Right lobe of liver (tissue), 6 donors: Measurements from ENCODE around the gene DNASE1L2. TPM values are rescaled to one million over a fixed set of nuclear protein-coding genes. Genes with fewer than 3 reads are reported as not detected.
"Not testable (repeated sequence)": the region's sequence is repeated elsewhere in the genome, so short reads cannot be mapped to it uniquely, and the experiment has no call there.

Experiments
- ATAC-seq, 4 donors: fragments of 200-7000 bp; cut with Tn5 transposase; one replicate each; pipeline ENCODE4 v1.9.1; 2020; ENCODE audit warnings: mild to moderate bottlenecking in 4 of 4, moderate library complexity in 4 of 4
- DNase-seq, 3 donors: peaks; one replicate each; pipeline ENCODE4 v3.0.0-alpha.2; 2020
- H3K27ac ChIP-seq, 3 donors: fragments of 200-600 bp; one replicate each; pipeline ENCODE4 v1.8.0; 2022
- H3K27me3 ChIP-seq, 2 donors: fragments of 200-600 bp; one replicate each; pipeline ENCODE4 v1.8.0; 2022
- H3K36me3 ChIP-seq, 4 donors: fragments of 200-600 bp; sonication (generic) in 1 of 4; one replicate each; pipeline versions ENCODE4 v1.5.1 to v1.8.0; 2017 to 2022; ENCODE audit warnings: control low read depth in 1 of 4
- H3K4me1 ChIP-seq, 4 donors: fragments of 200-600 bp; sonication (generic) in 1 of 4; one replicate each; pipeline versions ENCODE4 v1.5.1 to v1.8.0; 2017 to 2022; ENCODE audit warnings: control low read depth in 1 of 4
- H3K4me3 ChIP-seq, 3 donors: fragments of 200-600 bp; one replicate each; pipeline ENCODE4 v1.8.0; 2022
- H3K9me3 ChIP-seq, 4 donors: fragments of 200-600 bp; sonication (generic) in 1 of 4; one replicate each; pipeline versions ENCODE4 v1.5.1 to v1.8.0; 2017 to 2022; ENCODE audit warnings: control low read depth in 1 of 4
- CTCF ChIP-seq, 4 donors: fragments of 200-600 bp in 3 of 4; fragments of 450-650 bp in 1 of 4; IDR thresholded peaks; one replicate each; pipeline versions ENCODE4 v1.5.1 to v1.8.0; 2016 to 2022; ENCODE audit warnings: antibody characterized with exemption in 4 of 4, mild to moderate bottlenecking in 2 of 4
- POLR2A ChIP-seq: fragments of 450-650 bp; IDR thresholded peaks from one replicate; pipeline ENCODE4 v1.6.1; 2017; ENCODE audit warnings: antibody characterized with exemption, mild to moderate bottlenecking
- WGBS: methylation state at CpG from one replicate; pipeline ENCODE4 v1.1.6; 2018; ENCODE audit warnings: low coverage, low lambda C conversion rate; ENCODE audit not compliant: insufficient coverage; ENCODE audit errors: missing lambda C conversion rate; 5-methylcytosine and 5-hydroxymethylcytosine counted together
- intact Hi-C, 2 donors: fragments of 100-400 bp; cut with DNase I; formaldehyde crosslinking; loops; one replicate each; pipeline versions ENCODE4 v1.11.2 to v1.14.1; 2022
- total RNA-seq, 6 experiments: library from RNA; depleted of rRNA in 2 of 6; stranded (reverse); fragments of >200 nt in 2 of 6; fragmentation: NEBNext Ultra II Directional in 3 of 6; extraction: Animal tissue kit (Norgen Biotek cat#: 25700) in 3 of 6; gene quantifications; one replicate each; pipeline versions ENCODE4 v1.1.0 to v1.2.4, GENCODE V29; 2016 to 2023
- donor health status: DM: no; HTN: yes; CAD: no.
- donor health status: DM: no; HTN: no; CAD: no.
- donor health status: DM: no; HTN: no; CAD: no.
- donor health status: DM: no; HTN: yes; CAD: no.
- donor health status: DM: no; HTN: yes; CAD: no.

Gene DNASE1L2
- total RNA-seq, 6 experiments from 2014 or later, result 0.31 to 1.1 (median 0.40) TPM; not detected in 1

- Histone ChIP-seq H3K27me3 (no peaks in the 10 kb centered on the region), H3K27ac (no peak overlapping the region)
- peak; percentile 6 to 22 (median 10) for ATAC-seq
These were observed 2.0 kb downstream of the DNASE1L2 start for GRCh38 chr16:2238150-2238837.

GRCh38 chr16:2238838-2239675 lies 2.8 kb downstream of the DNASE1L2 start:
- Histone ChIP-seq H3K9me3 (no peaks in the 10 kb centered on the region), H3K4me3 (no peak overlapping the region), H3K36me3 (peaks cover 0 to 37% (median 17%) of the 10 kb centered on the region in 4 donors), H3K4me1 (peaks cover 0 to 17% (median 0%) of the 10 kb centered on the region in 4 donors), H3K27me3 (no peaks in the 10 kb centered on the region), H3K27ac (no peak overlapping the region)
- ATAC-seq, result peak; percentile 13 to 33 (median 16)
- TF ChIP-seq CTCF (IDR thresholded peaks at IDR 0.05), result no peak
- no peak for DNase-seq
- intact Hi-C loops, result no loop called here
- WGBS, result 67% methylated on average over 1 of the region's 15 CpGs

More at GRCh38 chr16:2238150-2238837, 2.0 kb downstream of the DNASE1L2 start:
- peaks cover 0 to 35% (median 13%) of the 10 kb centered on the region in 4 donors for H3K36me3 ChIP-seq
- no peaks in the 10 kb centered on the region for H3K9me3 ChIP-seq
- no peak overlapping the region for H3K4me3 ChIP-seq
- H3K4me1 ChIP-seq, result peaks cover 0 to 17% (median 0%) of the 10 kb centered on the region in 4 donors
- intact Hi-C loops, result no loop called here
- 52% methylated on average over 5 of the region's 18 CpGs for WGBS
- DNase-seq, result no peak
- no peak for TF ChIP-seq POLR2A
- no peak for TF ChIP-seq CTCF (IDR thresholded peaks at IDR 0.05)

- WGBS, result 86% methylated on average over 5 of the region's 9 CpGs
These were observed 4.1 kb downstream of the DNASE1L2 start for GRCh38 chr16:2240331-2240730.

GRCh38 chr16:2242598-2242997 lies 6.4 kb downstream of the DNASE1L2 start:
- H3K9me3 ChIP-seq, result no peaks in the 10 kb centered on the region
- H3K27ac ChIP-seq, result no peak overlapping the region
- ATAC-seq (no peak), DNase-seq (no peak)
- TF ChIP-seq POLR2A, result no peak
- no peak for TF ChIP-seq CTCF (IDR thresholded peaks at IDR 0.05)
- peaks cover 0 to 50% (median 18%) of the 10 kb centered on the region in 4 donors for H3K36me3 ChIP-seq
- intact Hi-C loops, result no loop called here
- peaks cover 0 to 2% (median 0%) of the 10 kb centered on the region in 4 donors for H3K4me1 ChIP-seq
- WGBS, result 83% methylated on average over 6 of the region's 11 CpGs
- H3K27me3 ChIP-seq, result no peaks in the 10 kb centered on the region
- no peak overlapping the region for H3K4me3 ChIP-seq

More at GRCh38 chr16:2240331-2240730, 4.1 kb downstream of the DNASE1L2 start:
- peaks cover 0 to 17% (median 0%) of the 10 kb centered on the region in 4 donors for H3K4me1 ChIP-seq
- peaks cover 0 to 37% (median 19%) of the 10 kb centered on the region in 4 donors for H3K36me3 ChIP-seq
- H3K27me3 ChIP-seq, H3K9me3 ChIP-seq, DNase-seq, H3K4me3 ChIP-seq, ATAC-seq, H3K27ac ChIP-seq, intact Hi-C loops: not testable (repeated sequence)
